HG02938 (cell line): ENCODE measurements around the gene ADCY3.
A peak's percentile ranks its signal among the peaks of the same experiment; 100 is the strongest.
"Not testable (repeated sequence)": the region's sequence is repeated elsewhere in the genome, so short reads cannot be mapped to it uniquely, and the experiment has no call there.

Experiments
- ATAC-seq: cut with Tn5 transposase; IDR thresholded peaks from one replicate; pipeline ENCODE4 v1.9.1; 2021; ENCODE audit warnings: mild to moderate bottlenecking, moderate library complexity; ENCODE audit not compliant: unreplicated experiment

The ADCY3 gene

DNA sequence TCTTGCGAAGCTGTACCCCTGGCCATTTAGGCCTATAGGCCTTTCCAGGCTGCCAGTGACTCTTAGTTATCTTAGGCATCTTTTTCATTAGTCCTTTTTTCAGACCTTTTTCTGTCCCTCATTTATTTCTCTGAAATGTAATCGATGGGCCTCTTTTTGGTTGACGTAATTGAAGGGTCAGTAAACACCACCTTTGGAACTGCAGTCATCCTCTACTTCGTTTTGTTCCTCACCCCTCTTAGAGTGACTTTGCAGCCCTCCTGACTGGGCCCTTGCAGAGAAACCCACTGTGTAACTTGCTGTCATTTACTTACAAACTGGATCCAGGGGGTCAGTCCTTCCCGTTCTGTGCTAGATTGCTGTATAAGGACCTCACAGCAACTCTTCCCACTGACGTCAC is 103.6 kb downstream of the ADCY3 start:
- ATAC-seq: no peak

DNA sequence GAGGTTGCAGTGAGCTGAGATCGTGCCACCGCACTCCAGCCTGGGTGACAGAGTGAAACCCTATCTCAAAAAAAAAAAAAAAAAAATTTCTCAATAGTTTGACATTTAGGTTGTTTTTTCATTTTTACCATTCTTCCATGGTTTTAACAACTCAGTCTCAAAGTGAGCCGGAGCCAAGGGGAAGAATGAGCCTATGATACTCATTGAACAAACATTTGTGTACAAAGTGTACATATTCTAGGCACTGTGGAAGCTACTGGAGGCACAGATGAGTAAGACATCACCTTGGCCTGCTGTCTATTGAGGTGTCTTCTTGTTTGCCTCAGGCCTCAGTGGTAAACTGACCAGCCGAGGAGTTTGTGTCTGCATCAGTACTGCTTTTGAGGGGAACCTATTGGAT is 104.9 kb downstream of the ADCY3 start:
- no peak for ATAC-seq

DNA sequence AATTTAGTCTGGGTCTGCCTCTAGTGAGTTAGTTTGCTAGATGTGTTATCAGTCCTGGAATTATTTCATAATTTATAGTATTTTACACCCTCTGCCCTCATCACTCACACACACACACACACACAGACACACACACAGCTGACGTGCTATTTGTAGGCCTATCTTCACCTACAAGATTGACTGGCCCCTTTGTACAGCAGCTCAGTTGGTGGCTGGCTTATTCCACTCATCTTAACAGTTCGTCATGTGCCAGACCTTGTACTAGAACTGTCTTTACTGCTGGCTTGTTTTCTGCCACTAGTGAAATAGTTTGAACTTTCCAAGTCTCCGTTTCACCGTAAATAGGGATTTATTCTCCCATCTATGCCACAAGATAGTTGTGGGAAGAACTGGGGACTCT is 105.5 kb downstream of the ADCY3 start:
- no peak for ATAC-seq

DNA sequence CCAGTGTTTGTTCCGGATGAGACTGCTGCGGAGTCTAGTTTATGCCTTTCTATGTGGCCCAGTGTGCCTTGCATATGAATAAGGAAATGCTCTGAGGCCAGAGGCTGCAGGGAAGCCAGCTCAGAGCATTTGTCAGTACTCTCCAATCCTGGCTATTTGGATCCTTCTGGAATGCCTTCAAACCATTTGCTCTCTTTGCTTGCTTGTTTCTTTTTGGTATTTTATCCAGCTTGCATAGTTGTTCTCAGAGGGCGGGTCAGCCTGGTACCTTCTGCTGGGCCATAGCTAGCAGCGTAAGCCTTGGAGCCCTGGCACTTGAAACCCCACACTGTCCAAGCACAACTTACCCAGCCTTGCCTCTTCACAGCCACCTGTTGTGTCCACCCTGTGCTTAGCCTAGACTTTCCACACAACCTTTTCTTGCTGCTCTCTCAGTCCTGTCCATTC is 106.3 kb downstream of the ADCY3 start:
- ATAC-seq: no peak

DNA sequence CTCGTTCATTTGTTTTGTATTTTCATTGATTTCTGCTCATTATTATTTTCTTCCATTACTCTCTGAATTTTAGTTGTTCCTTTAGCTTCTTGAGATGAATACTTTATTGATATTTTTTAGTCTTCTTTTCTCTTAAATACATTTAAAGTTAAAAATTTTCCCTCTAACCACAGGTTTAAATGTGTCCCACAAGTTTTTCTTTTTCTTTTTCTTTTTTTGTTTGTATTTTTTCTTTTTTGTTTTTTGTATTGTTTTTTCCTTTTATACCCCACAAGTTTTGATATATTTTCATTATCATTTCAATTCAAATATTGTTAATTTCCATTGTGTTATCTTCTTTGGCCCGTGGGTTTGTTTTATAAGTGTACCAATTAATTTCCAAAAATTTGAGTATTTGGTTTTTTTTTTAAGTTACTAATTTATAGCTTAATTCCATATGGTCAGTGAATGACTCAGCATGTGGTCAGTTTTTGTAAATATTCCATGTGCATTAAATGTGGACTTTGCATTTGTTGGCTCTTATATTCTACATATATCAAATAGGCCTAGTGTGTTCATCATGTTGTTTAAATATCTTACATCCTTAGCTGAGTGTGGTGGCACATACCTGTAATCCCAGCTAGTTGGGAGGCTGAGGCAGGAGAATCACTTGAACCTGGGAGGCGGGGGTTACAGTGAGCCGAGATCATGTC is 110.6 kb downstream of the ADCY3 start:
- no peak for ATAC-seq

DNA sequence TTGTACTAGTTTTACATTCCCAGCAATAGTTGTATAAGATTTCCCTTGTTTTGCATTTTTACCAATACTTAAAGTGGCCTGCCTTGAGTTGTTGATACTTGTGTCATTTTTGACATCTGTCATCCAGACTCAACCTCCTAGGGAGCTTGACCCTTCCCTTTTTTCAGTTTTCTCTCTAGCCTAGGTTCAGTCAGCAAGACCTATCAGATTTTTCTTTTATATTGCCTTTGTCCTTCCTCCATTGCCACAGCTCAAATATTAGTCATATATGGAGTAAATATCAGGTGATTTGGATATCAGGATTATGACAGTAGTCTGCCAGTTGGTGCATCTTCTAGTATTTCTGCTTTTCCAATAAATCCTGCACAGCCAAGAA is 113.4 kb downstream of the ADCY3 start:
- no peak for ATAC-seq

DNA sequence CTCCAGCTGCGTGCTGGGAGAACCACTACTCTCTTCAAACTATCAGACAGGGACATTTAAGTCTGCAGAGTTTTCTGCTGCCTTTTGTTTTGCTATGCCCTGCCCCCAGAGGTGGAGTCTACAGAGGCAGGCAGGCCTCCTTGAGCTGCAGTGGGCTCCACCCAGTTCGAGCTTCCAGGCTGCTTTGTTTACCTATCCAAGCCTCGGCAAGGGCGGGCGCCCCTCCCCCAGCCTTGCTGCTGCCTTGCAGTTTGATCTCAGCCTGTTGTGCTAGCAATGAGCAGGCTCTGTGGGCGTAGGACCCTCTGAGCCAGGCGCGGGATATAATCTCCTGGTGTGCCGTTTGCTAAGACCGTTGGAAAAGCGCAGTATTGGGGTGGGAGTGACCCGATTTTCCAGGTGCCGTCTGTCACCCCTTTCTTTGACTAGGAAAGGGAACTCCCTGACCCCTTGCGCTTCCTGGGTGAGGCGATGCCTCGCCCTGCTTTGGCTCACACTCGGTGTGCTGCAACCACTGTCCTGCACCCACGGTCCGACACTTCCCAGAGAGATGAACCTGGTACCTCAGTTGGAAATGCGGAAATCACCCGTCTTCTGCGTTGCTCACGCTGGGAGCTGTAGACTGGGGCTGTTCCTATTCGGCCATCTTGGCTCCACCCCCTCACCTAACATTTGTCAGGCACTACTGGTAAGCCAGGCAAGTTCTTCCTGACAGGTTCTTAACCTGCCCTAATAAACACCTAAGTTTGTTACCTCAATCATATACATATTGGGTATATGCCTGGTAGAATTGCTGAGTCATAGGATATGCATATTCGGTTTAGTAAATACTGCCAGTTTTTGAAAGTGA is 114.0 kb downstream of the ADCY3 start:
- ATAC-seq: not testable (repeated sequence)

DNA sequence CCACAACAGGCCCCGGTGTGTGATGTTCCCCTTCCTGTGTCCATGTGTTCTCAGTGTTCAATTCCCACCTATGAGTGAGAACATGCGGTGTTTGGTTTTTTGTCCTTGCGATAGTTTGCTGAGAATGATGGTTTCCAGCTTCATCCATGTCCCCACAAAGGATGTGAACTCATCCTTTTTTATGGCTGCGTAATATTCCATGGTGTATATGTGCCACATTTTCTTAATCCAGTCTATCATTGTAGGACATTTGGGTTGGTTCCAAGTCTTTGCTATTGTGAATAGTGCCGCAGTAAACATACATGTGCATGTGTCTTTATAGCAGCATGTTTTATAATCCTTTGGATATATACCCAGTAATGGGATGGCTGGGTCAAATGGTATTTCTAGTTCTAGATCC is 119.5 kb downstream of the ADCY3 start:
- not testable (repeated sequence) for ATAC-seq

DNA sequence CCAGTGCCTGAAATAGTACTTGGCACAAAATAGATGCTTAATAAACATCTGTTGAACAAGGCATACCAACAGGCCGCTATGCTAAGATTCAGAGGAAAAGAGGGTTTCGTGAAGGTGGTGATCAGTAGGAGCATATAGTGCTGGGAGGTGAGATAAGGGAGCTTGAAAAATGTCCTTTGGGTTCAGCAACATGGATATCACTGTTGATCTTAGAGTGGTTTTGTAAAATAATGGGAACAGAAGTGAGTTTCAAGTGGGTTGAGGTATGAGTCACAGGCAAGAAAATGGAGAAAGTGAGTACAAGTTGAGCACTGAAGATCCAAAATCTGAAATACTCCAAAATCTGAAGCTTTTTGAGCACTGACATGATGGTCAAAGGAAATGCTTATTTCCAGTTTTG is 122.4 kb downstream of the ADCY3 start:
- no peak for ATAC-seq

DNA sequence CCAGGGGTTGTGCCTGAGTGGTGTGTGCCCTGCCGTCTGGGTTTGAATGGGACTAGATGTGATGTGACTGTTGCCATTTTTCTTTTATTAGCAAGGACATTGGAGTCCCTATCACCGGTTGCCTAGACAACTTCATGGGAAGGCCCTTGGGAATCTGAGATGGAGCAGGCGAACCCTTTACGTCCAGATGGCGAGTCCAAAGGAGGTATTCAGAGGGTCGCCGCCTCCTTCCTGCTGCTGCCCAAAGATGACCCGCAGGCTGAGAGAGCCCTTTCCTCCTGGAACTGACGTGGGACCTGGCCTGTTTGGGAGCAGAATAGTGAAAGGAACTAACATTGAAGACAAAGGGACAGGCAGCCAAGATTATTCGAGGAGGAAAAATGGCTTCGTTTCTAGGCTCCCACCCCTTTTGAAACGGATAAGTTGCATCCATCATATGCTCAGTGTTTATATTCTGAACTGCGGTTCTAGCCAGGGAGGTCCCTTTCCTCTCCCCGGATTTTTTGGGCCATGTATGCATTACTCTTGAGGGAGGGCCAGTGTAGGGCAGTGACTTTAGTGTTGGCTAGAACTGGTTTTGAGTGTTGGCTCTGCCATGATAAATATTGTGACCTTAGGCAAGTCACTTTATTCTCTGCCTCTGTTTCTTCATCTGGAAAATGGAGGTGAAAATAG is 126.1 kb downstream of the ADCY3 start:
- ATAC-seq: no peak

DNA sequence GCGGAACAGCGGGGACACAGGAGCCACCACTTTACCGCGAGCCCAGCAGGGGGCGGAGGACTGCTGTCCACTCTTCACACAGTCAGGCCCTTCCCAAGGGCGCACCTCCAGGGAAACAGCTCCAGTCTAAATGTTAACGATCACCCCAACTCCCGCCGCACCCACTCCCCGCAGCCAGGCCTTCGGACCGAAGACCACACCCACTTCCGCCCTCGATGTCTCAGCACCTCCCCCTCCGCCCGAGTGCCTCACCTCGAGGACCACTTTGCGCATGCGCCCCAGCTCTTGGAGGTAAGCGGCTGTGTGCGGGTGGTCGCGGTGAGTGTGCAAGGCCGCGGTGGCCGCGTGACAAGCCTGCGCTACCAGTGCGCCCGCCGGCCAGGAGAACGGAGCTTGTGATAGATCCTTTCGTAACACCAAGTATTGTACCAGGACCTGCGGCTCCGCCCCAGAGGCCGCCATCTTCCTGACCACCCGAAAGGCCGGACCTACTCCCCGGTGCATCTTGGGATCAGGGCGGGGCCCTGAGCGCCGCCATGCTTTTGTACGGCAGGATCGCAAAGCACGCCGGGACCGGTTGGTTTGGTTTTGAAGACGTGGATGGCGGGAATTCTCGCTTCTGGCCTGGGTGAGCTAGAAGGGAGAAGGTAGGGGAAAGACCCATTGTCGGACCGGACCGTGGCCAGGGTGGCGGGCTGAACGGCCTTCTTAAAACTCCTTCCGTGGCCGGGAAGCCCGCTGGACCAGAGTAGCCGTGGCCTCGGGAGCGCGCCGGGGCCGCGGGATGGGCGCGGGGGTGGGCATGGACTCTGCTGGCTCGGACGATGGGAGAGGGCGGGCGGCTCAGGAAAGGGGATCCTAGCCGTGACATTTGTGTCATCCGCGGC is 126.9 kb downstream of the ADCY3 start, which contains the start of the genes CENPO and PTRHD1:
Gene CENPO, plus strand, starts transcription at position 552 of the 887 bp plus-strand sequence. CDS start 495 bp downstream, outside the sequence.
Gene PTRHD1, minus strand, starts transcription at position 518 of the 887 bp plus-strand sequence. Its CDS starts 14 bp downstream, at position 504.
- ATAC-seq: peak; percentile 88

DNA sequence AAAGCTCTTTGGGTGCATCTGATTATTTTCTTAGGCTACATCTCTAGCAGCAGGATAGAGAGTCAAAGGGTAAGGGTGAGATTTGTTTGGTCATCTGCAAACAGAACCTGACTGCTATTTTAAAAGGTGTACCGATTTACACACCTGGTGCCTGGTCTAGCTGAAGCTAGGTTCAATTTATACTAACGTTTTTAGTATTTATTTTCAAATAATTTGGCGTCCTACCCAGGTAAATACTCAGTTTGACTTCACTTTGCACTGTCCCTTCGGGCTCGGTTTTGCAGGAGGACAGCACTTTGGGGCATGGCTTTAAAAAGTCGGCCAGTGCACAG is 127.5 kb downstream of the ADCY3 start:
- ATAC-seq: peak; percentile 30

DNA sequence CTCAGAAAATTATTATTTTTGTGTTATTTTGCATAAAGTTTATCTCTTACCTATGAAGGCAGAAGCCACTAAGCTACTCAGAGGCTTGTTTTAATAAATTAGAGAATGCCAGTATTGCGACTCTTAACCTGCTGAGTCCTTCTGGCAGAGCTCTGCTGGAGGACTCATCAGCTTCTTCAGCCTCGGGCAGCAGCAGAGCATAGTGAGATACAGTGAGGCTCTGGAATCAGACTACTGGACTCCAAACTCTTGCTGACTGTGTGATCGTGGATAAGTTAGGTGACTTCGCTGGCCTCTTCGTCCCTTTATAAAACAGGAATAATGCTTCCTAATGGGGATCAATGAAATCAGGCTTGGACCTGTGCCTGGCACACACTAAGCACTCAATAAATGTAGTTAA is 128.6 kb downstream of the ADCY3 start:
- no peak for ATAC-seq

DNA sequence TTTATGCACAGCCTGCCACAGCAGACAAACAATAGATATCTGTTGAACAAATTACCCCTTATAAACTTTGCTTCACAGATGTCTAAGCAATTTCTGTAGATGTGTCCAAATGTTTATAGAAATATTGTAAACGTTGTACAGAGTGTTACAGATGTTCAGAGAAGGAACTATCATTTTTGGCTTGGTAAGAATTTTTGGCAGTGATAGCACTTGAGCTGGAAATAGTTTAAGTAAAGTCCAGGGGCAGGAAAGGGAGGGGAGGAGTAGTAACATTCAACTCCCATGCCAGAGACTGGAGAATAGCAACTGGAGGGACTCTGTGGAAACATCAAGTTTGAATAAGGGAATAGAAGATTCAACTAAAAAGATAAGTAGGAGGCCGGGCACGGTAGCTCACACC is 131.2 kb downstream of the ADCY3 start:
- ATAC-seq: no peak

DNA sequence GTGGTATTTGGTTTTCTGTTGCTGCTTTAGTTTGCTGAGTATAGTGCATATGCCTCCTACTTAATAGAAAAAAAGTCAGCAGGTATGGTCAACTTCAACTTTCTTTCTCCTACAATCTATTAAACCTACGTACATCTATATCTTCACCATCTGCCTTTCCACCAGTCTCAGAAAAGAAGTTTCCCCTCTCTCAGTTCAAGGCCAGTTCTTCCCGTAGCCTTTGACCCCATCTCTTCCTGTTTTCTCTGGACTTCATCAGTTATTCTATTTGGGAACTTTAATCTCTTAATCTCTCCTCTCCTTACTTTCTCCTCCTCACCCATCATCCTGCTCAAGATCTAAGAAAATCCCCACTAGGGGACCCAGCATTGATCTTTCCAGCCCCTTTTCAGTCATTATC is 132.5 kb downstream of the ADCY3 start:
- no peak for ATAC-seq

DNA sequence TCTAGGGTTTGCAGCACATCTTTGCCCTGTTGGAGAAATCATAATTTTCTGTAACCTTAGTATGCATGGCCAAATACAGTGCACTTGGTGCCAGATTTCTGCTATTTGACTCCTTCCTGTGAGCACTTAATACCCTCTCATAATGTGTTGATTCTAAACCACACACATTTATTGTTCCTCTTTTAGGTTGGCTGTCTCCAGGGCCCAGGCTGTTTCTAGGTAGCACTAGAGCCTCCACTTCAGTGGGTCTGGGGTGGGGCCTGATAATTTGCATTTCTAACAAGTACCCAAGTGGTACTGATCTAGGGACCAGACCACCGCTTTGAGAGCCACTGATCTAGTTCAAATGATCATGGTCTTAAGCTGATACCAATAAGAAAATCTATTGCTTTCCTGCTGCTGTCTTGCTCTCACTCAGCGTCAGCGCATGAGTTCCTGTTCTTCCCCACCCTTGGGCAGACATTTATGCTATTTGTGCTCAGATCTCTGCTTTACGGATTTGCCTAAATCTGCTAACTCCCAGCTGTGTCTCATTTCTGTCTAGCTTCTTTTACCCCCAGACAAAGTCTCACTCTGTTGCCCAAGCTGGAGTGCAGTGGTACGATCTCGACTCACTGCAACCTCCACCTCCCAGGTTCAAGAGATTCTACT is 134.2 kb downstream of the ADCY3 start:
- no peak for ATAC-seq

DNA sequence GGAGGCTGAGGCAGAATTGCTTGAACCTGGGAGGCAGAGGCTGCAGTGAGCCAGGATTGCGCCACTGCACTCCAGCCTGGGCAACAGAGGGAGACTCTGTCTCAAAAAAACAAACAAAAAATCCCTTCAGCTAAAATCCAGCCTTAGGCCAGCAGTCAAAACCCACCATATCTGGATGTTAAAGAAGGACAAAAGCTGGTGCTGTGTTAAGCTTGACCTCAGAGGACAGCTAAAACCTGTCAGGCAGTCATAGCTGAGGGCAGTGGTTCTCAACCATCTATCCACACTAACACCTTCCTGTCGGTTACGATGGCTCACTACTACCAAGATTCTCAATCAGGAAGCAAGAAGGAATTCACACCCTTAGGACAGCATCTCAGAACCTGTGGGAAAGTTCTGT is 136.4 kb downstream of the ADCY3 start:
- ATAC-seq: no peak

DNA sequence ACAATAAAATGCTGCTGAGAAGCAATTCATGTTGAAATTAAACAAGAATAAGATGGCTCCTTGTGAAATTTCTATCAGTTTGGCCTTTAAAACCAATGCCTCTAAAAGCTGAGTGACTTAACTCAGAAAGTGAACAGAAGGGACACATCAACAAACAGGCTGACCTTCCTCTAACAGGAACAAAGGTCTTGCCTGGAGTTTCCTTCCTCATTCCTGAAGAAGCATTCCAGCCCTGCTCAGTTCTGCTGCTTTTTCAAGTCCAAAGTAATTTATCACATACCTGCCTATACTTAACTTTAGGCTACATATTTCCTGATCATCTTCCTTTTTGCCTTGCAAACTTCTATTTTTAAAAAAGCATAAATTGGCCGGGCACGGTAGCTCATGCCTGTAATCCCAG is 140.9 kb downstream of the ADCY3 start:
- ATAC-seq: no peak

DNA sequence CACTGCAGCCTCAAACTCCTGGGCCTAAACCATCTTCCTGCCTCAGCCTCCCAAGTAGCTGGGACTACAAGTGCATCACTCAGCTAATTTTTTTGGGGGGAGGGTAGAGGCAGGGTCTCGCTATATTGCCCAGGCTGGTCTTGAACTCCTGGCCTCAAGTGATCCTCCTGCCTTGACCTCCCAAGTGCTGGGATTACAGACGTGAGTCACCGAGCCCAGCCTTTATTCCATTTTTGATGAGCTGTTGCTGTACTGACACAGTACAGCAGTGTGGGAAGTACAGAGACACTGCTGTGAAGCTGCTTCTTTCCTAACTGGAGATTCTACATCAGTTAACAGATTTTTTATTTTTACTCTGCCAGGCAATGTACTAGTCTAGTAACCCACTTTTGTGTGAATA is 145.7 kb downstream of the ADCY3 start:
- ATAC-seq: no peak
